Fibroblast of the aortic adventitia (primary cell): ENCODE data around the gene DUS3L. TPM values are rescaled to one million over a fixed set of nuclear protein-coding genes. Genes with fewer than 3 reads are reported as not detected.

ENCODE experiments used
- DNase-seq: peaks from one replicate; pipeline ENCODE4 v3.0.0-alpha.2; 2010; ENCODE audit warnings: low read depth
- H3K4me3 ChIP-seq: 2 replicates; pipeline ENCODE4 v1.5.1; 2011; ENCODE audit warnings: low read depth, mild to moderate bottlenecking, control low read depth, low read length, moderate library complexity
- total RNA-seq: library from RNA; depleted of rRNA; stranded (reverse); fragments of >200 nt; gene quantifications from 2 replicates; pipeline ENCODE4 v1.2.3, GENCODE V29; 2012; ENCODE audit warnings: low replicate concordance
- TF ChIP-seq, protein P1 (sequence below): IDR thresholded peaks from 2 replicates; pipeline ENCODE4 v1.5.1; 2011; ENCODE audit warnings: mild to moderate bottlenecking, low read length, control low read depth, inconsistent platforms; ENCODE audit not compliant: insufficient read depth

The DUS3L gene
- total RNA-seq, 1 donor = 16.9 TPM

DNA sequence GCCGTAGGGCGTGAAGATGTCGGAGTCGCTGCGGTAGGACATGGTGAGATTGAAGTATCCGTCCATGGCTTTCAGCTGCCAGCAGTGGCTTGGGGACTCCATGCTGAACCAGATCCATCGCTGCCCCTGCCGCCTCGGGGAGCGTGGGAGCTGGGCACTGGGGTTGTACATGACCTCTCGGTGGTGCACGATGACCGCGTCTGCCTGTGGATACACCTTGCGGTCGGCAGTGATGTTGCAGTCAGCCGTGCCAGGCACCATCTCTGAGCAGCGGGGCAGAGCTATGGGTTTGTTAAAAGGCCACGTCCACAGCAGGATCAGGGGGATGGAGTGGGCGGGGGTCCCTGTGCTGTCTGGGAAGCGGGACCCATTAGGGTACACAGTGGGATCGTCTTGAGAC lies 41.1 kb upstream of the DUS3L start:
- TF ChIP-seq, protein P1, sequence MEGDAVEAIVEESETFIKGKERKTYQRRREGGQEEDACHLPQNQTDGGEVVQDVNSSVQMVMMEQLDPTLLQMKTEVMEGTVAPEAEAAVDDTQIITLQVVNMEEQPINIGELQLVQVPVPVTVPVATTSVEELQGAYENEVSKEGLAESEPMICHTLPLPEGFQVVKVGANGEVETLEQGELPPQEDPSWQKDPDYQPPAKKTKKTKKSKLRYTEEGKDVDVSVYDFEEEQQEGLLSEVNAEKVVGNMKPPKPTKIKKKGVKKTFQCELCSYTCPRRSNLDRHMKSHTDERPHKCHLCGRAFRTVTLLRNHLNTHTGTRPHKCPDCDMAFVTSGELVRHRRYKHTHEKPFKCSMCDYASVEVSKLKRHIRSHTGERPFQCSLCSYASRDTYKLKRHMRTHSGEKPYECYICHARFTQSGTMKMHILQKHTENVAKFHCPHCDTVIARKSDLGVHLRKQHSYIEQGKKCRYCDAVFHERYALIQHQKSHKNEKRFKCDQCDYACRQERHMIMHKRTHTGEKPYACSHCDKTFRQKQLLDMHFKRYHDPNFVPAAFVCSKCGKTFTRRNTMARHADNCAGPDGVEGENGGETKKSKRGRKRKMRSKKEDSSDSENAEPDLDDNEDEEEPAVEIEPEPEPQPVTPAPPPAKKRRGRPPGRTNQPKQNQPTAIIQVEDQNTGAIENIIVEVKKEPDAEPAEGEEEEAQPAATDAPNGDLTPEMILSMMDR = no peak
- no peak for DNase-seq
- no peak overlapping the region for H3K4me3 ChIP-seq

DNA sequence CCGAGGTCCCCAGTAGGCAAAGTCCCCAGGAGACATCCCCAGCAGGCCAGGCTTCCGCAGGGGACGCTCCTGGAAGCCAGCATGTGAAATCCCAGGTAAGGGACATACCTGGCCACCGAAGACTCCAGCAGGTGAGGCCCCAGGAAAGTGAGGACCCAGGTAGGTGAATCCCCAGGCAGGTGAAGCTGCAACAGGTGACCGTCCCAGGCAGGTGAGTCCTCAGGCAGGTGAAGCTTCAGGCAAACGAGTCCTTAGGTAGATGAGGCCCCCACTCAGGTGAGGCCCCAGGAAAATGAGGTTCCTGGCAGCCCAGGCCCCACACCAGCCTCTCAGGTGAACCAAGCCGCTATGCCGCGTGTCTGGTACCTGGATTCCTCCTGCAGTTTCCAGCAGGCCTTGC lies 40.2 kb upstream of the DUS3L start:
- H3K4me3 ChIP-seq = no peak overlapping the region
- TF ChIP-seq, protein P1 = no peak
- DNase-seq = no peak

DNA sequence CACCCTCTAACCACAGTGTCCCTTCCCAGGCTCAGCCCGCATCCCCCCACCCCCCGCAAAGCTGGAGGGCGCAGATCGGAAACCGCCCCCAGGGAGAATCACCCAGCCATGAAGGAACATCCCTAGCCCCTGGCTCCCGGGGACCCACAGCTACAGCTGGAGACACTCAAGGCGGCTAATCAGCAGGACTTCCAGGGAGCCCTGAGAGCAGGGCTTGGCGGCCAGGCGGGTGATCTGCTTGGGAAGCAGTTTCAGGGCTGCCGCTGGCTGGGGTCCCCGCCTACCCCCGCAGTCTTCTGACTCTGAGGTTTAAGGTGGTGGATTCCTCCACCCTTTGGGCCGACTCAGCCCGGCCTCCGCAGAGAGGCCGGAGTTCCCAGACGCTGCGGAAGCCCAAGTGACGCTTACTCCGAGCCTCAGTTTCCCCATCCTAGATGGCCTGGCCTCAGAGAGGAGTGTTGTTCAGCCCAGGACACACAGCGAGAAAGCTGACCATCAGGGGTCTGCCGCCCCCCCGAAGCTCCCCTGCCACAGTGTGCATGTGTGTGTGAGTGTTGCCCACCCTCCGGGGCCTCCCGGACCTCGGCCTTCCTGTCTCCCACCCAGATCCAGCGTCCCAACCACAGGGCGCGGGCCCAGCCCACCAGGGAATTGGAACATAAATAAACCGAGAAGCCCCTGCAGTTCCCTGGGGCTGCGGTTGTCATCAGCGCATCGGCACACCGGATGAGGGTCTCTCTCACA lies 38.8 kb upstream of the DUS3L start:
- no peak overlapping the region for H3K4me3 ChIP-seq
- no peak for DNase-seq
- TF ChIP-seq, protein P1 = no peak

DNA sequence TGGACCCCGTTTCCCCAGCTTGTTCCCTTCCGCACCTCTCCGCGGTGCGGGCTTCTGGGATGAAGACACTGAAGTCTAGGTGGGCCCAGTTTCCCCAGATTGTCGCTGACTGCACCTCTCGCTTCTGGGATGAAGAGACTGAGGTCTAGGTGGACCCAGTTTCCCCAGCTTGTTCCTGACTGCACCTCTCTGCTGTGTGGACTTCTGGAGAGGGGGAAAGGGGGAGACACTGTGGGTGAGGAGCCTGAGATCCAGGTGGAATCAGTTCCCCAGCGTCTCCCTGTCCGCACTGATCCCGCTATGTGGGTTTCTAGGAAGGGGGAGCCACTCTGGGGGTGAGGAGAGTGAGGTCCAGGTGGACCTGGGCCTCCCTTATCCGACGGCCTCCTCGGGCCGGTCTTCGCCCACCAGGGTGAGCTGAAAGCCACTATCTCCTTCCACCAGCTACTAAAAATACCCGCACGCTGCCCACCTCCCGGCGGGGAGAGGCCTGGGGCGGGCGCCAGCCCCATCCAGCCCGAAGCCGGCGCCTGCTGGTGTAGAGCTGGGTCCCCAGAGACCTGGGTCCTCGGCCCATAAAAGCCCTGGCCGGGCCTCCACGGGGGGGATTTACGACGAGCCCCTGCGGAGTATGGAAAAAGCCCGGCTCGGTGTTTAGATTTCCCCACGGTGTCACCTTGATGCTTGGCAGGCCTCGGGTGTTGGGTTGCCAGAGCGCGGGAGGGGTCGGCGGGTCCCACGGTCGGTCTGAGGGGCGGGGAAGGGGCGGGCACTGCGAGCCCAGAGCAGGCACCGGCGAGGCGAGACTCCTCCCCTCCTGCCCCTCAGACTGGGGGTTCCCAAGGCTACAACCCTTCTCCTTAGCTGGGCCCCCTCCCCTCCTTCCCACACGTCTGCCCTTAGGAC lies 38.0 kb upstream of the DUS3L start:
- H3K4me3 ChIP-seq = peak overlapping the region; percentile 75
- TF ChIP-seq, protein P1 = no peak
- peak; percentile 4 for DNase-seq

DNA sequence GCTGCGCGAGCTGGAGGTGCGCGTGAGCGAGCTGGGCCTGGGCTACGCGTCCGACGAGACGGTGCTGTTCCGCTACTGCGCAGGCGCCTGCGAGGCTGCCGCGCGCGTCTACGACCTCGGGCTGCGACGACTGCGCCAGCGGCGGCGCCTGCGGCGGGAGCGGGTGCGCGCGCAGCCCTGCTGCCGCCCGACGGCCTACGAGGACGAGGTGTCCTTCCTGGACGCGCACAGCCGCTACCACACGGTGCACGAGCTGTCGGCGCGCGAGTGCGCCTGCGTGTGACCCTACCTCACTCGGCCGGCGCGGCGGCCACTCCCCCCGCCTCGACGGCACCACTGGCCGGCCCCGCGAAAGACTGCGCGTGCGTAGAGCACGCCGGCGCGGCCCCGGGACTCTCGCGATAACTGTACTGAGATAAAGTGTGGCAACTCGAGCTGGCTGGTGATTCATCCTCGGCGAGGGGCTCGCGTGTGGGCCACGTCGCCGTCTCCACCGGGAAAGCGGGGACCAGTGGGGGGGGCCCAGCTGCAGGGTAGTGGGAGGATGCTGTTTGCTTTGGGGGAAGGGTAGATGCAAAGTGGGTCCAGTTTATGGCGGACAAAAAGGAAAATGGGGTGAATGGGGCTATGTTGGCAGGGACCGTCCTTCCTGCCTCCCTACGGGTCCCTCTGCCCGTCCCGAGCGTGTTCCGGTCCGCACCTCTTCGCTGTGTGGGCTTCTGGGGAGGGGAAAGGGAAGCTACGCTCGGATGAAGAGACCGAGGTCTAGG lies 37.1 kb upstream of the DUS3L start:
- TF ChIP-seq, protein P1 = no peak
- peak; percentile 85 for DNase-seq
- peak overlapping the region; percentile 75 for H3K4me3 ChIP-seq

DNA sequence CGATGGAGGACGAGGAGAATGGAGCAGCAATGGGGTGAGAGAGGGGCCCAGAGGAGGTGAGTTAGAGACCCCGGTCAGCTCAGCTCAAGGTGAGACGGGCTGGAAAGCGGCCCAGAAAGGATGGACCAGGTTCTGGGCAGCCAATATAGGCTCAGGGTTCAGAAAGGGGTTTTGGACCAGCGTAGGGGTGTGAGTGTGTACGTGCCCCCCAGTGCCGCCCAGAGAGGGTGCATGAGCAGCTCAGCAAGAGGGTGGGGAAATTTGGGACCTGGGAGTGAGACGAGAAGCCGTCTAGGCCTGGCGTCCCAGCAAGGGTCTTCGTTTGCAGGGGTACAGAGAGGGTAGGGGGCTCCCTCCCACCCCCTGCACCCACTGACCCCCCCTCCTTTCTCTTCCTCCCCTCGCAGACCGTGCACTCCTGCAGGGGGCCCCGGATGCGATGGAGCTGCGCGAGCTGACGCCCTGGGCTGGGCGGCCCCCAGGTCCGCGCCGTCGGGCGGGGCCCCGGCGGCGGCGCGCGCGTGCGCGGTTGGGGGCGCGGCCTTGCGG lies 36.5 kb upstream of the DUS3L start:
- TF ChIP-seq, protein P1 = no peak
- no peak for DNase-seq
- peak overlapping the region; percentile 75 for H3K4me3 ChIP-seq
